Hematopoietic multipotent progenitor cell treated with erythropoietin and hydrocortisone succinate and interleukin-3 and kit ligand, for 6 days (in vitro differentiated cells): ENCODE measurements around the gene TMPRSS3.

Experiments used
- DNase-seq: peaks from one replicate; pipeline ENCODE4 v3.0.0-alpha.2; 2015

Gene TMPRSS3

DNA sequence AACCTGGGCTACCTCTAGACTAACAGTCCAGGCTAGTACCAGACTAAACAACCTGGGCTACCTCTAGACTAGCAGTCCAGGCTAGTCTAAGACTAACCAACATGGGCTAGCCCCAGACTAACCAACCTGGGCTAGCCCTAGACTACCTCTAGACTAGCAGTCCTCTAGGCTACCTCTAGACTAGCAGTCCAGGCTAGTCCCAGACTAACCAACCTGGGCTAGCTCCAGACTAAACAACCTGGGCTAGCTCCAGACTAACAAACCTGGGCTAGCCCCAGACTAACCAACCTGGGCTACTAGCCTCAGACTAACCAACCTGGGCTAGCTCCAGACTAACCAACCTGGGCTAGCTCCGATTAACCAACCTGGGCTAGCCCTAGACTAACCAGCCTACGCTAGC is 47.1 kb downstream of the TMPRSS3 start:
- no peak for DNase-seq

DNA sequence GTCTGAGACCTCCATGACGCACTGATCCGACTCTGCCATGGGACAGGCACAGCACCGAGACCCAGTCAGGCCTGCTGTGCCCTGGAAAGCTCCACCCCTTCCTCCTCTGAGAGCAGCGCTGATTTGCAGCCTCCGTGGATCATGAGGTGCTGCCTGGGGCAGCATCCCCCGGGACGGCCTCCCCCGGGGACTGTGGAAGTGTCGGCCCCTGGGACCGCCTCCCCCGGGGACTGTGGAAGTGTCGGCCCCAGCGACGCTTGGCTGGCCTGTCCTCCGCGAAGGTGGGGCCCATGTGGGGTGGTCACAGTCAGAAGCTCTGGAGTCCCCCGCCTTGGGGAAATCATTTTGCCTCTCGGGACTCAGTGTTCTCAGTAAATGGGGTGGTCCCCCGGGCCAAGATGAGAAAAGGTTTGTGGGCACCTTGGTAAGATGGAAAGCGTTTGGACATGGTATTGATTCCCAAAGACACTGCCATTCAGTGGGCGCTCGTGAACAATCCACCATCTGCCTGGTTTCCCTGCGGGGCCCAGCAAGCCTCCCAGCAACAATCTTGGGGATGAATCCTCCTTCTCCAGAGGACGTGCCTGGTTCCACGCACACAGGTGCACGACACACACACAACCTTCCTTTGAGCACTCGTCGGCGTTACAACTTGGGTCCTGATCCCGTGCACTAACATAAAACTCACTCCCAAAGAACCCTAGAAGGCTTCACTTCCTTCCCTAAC is 48.1 kb downstream of the TMPRSS3 start:
- no peak for DNase-seq

DNA sequence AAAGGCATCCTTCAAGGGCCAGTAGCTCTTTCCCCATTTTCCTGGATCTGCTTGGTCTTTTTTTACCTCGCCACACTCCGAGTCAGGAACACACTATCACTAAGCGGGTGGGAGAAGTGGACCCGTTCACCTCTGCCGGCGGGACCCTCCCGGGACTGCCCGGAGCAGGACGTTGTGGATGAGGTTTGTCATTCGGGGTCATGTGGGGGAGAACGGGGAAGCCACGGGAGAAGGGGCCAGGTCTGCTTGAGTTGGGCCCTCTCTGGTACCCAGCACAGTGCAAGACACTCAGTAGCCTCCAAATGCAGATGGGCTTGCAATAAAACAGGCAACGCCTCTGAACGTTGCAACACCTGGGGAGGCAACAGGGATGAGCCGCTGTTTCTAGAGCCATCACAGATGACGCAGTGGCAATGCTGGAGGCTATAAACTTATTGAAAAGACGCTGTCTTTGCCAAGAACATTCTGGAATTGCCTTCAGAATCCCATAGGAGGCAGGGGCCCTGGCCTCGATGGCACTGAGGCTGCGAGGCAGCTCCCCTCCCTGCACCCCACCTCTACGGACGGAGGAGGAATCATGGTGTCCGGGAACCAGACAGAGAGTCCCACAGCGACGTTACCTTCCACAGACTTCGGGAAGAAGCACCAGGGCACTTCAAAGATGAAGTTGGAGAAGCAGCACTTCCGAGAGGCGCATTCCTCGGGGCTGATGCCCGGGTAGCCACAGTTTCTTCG is 48.8 kb downstream of the TMPRSS3 start:
- no peak for DNase-seq

DNA sequence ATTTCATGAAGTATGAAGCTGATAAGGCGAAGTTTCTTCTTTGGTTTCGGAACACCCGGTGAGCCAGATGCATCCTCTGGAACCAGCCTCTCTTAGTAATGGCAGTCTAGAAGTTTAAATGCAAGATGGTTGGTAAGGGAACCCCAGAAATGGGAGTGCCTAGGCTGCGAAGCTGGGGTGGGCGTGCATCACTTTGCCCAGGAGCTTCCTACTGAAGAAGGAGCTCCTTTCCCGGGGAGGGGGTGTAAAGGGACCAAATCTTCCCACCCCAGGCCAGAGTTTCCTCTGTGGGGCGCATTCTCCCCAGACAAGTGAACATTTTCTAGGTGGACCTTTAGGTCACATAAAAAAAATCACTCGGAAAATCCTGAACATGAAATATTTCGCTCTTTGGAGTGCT is 49.4 kb downstream of the TMPRSS3 start:
- DNase-seq, result no peak

DNA sequence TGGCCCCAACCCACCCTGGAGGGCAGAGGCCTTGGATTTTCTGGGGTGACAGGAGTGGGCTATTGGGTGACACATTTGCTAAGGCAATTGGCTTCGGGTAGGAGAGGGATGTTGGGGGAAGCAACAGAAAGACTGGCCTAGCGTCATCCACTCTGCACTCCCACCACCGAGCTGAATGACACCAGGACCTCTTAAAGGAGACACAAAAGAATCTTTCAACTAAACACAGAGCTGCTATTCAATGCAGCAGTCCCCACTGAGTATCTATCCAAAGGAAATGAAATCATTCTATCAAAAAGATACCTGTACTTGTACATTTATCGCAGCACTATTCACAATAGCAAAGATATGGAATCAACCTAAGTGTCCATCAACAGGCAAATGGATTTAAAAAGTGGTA is 51.2 kb downstream of the TMPRSS3 start:
- no peak for DNase-seq

DNA sequence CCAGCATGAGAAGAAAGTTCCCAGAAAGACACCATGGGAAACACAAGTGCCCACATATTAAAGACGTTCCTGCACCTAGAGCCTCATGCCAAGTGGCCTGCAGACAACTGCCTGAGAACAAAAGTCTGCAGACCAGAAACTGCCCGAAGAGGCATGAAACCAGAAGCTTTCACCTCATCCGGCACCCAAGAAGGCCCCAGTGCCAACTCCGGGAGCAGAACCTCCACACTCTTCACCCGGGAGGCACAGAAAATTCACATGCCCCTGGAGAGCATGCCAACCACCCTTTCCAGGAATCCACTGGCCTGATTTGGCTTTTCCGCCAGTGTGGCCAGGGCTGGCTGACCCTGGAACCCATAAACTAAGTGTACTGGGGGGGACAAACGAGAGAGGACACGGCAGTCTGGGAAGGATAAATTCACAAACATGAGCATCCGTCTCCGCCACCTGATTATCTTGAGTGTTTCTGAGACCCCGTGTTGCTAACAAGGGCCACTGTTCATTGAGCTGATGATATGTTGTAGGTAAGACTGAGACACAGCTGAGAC is 51.8 kb downstream of the TMPRSS3 start:
- DNase-seq, result no peak

DNA sequence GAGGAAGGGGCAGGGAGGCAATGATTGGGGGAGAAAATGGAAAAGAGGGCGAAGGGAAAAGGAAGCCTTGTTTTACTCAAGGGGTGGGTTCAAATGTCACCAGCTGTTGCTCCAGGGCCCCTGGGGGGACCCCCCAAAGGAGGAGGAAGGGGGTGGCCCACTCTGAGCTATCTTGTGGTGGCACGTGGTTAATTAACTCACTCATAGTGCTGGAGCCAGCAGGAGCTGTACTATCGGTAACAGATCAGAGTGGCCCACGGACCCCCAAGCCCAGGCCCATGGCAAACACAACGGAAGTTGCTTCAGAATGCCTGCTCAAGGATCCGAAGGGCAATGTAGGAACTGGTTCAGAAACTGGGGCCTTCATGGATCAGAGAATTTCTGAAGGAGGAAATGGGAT is 52.3 kb downstream of the TMPRSS3 start:
- DNase-seq, result no peak

DNA sequence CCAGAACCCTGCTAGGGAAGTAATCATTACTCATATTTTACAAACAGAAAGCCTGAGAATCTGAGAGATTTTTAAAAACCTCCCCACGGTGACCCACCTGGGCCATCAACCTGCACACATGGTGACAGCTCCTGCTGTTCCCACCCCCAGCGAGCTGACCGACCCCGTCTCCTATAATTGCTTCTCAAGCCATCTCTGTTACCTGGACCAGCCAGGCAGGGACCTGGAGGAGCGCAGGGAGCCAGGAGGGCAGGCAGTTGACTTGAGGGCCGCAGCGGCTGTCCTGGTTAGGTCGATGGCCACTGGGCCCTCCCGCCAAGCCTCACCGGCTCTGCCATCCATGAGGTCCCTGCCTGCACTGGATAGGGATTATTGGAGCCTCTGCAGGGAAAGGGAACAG is 52.8 kb downstream of the TMPRSS3 start:
- no peak for DNase-seq

DNA sequence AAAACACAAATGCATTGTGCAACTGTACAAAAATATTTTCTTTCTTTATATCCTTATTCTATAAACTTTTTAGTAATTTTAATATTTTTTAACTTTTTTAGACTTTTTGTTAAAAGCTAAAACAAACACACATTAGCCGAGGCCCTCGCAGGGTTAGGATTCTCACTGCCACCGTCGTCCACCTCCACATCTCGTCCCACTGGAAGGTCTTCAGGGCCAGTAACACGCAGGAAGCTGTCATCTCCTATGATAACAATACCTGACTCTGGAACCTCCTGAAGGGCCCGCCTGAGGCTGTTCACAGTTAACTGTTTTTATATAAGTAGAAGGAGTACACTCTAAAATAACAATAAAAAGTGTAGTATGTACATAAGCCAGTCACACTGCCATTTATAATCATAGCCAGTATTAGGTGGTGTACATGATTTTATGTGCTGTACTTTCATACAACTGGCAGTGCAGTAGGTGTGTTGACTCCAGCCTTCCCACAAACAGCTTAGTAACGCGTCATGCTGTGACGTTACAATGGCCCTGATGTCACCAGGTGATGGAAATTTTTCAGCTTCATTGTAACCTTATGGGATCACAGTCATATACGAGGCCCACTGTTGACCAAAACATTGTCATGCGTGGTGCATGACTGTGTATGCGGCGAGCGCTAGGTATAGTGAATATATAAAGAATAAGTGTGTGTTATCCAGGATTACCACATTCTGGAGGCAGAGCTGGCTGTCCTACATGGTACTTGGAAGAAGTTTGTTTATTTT is 53.9 kb downstream of the TMPRSS3 start:
- DNase-seq, result no peak

DNA sequence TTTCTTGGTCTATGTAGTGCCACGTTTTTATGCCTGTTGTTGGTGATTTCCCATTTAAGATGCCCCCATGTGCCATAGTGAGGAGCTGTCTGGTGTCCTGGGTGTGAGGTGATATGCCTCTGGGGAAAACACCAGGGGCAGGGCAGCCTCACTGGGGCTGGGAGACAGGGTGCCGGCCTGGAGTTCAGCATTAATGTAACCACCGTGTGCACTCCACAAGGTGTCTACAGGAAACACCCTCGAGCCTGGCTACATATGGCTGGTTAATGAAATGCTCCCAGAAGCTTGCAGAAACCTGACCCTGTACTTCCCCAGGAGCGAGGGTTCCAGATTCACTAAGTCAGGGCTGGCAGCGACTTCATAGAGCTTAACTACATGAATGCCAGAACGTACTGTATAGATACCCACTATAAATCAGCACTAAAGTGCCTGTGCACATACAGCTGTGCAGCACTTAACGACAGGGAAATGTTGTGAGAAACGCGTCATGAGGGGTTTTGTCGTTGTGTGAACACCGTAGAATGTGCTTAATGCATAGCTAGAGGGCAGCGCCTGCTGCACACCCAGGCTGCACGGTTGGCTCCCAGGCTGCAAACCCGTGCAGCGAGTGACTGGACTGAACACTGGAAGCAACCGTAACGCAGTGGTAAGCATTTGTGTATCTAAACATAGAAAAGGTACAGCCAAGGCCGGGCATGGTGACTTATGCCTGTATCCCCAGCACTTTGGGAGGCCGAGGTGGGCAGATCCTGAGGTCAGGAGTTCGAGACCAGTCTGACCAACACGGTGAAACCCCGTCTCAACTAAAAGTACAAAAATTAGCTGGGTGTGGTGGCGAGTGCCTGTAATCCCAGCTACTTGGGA is 55.4 kb downstream of the TMPRSS3 start:
- DNase-seq, result no peak

DNA sequence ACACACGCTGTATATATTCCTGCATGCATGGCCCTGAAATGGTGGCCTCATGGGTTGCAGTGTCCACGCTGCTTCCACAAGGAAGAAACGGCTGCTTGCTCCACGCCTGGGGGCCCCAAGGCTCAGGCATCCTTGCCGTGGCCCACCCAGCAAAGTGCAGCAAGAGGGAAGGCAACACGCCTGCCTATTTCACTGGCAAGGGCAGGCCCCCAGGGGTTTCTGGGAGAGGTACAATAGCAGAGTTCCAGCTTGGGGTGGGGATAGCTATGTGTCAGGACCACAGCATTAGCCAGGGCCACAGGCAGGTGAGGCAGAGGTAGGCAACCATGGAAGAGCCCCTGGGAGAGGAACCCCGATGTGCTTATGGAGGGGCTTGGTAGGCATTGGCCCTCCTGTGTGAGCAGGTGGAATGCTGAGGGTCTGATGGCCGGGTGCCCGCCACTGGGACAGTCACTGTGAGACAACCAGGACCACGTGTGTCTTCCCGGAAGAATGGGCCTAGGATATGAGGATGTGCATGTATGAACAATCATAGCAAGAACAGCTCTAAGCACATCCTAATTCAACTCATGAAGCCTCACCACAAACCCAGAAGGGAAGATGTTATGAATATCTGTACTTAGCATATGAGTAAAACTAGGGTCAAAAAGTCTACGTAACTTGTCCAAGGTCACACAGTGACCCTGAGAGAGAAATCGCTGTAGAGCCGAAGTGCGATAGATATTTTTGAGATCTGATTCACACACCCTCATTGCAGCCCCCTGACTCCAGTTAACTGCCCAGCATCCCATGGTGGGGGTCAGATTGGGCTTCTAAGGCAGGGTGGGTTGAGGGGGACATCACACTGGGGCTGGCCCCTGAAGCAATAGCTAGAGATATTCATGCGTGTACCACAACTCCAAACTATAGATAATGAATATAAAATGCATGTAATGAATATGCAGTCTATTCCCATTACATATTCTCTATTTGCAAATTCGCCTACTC is 56.8 kb downstream of the TMPRSS3 start:
- DNase-seq, result no peak

DNA sequence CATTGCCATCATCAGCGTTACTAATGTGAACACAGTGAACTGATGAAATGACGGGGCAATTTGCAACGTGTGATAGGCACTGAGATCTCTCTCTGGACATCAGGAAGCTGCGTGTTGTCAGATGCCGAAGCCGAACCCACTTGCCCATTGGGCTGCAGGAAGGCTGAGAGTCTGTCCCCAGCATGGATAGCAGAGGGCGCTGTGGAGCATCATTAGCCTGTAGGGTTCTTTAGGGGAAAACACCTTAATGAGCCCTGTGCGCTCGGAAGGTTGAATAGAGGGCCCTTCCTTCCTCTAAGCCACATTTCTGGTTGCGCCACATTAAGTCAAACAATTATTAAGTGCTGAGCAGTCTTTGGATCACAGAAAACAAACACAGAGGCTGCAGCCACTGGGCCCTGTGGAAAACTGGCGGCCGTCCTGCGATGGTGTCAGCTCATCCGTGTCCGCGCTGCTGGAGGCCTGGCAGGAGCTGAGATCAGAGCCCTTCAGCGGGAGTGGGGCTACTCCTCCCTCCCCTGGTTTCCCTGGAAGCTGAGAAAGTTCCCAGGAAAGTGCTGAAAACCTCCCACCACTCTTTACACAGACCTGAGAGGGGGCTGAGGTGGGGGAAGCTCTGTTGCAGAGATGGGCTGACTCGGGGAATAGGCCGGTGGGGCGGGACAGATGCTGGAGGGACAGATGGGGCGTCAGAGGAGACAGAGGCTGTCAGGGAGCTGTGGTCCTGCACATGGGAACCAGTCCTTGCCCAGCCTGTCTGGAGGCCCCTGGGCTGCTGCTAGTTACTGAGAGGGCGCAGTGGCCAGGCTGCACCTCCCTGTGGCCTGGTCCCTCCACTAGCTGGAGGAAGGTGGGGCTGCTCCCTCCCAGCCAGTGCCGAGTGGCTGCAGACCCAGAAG is 57.8 kb downstream of the TMPRSS3 start:
- peak; percentile 84 for DNase-seq

DNA sequence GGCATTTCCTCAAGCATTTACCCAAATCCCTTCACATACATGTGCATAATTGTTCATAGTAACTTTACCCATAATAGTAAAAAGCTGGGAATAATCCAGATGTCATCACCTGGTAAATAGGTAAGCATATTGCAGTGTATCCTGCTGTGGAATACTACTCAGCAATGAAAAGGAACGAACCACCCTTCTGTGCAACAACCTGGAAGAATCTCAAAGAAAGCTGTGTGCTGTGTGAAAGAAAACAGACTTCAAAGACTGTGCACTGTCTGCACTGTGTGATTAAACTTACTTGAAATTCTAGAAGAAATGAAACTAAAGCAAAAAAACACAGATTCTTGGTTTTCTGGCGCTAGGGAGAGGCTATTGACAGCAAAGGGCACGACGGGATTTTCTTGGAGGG is 58.6 kb downstream of the TMPRSS3 start:
- no peak for DNase-seq

DNA sequence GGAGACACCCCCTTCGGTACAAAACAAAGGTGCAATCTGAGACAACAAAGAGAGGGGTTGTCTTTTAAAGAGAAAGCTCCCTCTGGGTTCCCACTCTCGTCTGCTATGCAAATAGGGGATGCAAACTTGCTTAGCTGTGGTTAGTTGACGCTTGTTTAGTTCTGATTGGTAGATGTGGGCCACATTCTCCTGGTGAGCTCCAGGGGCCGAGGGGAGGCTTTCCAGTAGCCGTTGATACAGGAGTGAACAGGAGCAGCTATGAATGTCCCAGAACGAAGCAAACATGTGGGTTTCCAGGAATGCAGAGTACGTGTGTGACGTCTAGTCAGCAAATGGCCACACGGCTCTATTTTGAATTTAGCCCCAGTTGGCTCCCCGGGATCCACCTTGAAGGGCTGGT is 59.8 kb downstream of the TMPRSS3 start:
- DNase-seq, result no peak

DNA sequence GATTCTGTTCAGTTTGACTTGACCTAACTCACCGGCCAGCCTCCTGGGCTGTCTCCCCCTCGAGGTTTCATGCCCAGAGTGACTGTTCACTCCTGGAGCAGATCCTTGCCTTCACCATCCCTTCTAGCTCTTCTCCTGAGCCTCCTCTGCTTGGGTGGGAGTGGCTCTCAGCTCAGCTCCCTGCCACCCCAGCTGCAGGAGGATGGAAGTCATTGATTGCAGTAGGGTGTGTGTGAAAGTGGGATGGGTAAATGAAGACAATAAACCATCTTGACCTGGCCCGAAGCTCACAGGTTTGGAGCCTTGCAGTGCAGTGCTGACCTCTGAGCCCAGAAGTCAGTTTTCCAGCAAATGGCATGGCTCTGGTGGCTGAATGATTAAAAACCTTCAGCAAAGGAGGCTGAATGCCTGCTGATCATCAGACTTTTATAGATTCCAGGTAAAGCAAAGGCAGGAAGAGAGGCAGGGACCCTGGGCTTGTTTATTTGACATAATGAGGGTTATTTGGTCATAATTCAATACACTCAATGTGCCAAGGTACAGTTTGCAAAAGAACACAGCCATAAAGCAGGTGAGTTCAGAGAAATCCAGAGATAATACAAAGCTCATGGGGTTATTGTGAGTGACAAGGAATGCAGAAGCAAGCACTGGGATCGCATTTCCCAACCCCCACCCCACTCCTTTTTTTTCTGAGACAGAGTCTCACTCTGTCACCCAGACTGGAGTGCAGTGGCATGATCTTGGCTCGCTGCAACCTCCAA is 63.1 kb downstream of the TMPRSS3 start:
- no peak for DNase-seq

DNA sequence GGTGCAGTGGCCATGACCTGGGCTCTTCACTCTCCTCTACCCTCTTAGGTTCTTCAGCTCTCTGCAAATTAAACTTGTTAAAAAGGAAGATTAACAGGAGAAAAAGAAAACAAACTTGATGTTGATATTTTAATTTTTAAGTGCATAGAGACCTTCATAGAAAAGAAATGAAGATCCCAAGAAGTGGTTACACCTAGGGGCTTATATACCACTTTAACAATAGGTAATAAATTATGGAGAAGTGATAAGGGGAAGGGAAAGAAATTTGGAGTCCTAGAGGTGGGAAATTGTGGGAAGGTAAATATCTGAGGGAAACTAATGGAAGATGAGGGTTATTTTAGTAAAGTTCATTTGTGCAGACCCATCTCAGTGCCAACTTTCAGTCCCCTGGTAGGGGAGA is 64.2 kb downstream of the TMPRSS3 start:
- no peak for DNase-seq

DNA sequence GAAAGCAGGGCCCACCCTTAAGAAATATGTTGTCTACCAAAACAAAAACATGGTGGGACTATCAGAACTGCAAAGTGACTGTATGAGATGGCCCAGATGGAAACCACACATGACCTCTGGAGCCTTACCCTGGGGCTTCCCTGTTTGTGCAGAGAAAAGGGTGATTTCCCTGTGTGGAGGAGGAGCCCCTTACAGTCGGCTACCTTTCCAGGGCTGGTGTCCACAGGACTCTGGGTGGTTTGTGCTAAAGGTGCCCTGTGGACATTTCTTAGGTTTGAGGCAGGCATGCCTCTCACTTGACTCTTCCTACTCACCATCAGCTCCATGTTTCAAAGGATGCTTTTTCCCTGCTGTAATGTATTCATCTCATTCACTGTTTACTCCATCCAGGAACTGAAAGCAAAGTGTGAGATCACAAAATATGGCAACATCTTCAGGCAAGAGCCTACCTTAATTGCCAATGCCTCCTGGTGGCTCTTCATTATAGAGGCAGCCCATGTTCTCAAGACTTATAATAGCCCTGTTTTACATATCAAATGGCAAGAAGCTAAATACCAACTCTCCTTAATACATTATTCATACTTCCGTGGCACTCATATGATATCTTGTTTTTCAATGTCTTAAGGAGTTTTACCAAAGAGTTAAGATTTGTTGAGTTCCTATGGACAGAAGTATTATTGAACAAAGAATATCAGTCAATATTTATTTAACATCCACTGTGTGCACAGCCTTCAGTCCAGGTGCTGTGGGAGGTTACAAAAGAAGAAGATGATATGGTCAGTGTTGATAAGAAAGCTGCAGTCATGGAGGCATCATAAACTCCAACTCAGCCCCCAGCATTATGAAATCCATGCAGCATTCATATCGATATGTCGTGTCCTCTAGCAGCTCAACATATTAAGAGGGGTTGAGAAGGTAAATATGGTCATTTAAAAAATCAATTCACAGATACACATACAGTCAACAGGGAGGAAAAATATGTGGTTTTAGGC is 65.2 kb downstream of the TMPRSS3 start:
- DNase-seq, result no peak

DNA sequence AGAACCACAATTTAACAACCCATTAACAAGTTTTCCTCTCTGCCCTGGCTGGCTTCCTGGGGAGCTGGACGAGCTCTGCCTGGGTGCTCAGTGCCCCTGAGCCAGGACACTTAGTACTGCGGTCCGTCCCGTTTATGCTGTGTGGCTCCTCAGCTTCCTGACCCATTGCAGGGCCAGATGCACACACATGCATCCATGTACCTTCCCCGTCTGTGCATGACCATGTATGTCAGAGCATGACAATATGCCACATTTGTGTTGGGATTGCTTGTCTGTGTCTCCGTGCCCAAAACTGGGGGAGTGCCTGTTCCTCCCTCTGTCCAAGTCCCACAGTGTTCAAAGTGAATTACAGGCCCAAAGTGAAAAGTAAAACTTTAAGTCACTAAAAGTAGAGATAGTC is 71.0 kb downstream of the TMPRSS3 start:
- no peak for DNase-seq
